ENCODE results near the gene STAMBP.

STAMBP gene

DNA sequence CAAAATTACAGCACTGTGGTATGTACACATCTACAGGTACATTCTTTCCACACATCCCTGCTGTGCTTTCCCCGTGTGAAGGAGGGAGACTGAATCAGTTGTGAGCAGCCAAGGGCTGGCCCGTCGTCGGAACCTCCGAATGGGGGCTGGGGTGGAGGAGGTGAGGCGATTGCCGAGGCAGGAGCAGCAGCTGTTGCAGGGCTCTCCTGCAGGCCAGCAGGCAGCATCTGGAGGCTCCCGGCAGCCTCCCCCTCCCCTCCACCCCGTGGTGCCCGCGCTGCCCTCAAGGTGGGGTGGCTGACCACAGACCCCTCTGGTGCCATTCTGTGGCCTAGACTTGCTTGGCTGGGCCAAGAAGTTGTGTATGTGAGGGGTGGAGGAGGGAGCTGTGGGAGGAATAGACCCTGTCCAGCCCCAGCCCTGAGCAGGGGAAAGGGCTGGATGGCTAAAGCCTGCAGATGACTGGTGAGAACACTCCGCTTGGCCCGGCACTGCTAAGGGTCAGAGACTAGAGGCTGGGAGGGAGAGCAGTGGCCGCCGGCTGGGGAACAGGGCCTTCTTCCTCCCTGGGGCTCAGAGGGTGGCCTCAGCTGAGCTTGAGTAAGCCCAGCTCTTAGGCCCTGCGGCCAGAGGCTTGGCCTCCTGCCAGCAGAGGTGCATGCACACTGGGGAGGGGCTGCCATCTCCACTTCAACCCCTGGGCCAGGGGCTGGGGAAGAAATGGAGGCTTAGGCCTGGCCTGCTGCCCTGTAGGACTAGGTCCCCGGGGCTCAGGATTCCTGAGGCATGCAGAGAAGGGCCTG is 7.6 kb downstream of the STAMBP start:
- Histone ChIP-seq H3K27ac (ENCODE audit: low read depth, low read length) (no peak overlapping the region), H3K36me3 (ENCODE audit: insufficient read depth, low read length) (peaks cover 21% of the 10 kb centered on the region), H3K27me3 (ENCODE audit: insufficient read depth, low read length) (no peaks in the 10 kb centered on the region), H3K79me2 (ENCODE audit: control insufficient read depth, insufficient read depth, low read length, unreplicated experiment) (peaks cover 21% of the 10 kb centered on the region), H3K4me3 (ENCODE audit: low read depth, low read length) (no peak overlapping the region), H2AFZ (ENCODE audit: low read length, unreplicated experiment) (no peak overlapping the region), H3K4me1 (ENCODE audit: control insufficient read depth, insufficient read depth, low read length, unreplicated experiment) (peaks cover 18% of the 10 kb centered on the region)

DNA sequence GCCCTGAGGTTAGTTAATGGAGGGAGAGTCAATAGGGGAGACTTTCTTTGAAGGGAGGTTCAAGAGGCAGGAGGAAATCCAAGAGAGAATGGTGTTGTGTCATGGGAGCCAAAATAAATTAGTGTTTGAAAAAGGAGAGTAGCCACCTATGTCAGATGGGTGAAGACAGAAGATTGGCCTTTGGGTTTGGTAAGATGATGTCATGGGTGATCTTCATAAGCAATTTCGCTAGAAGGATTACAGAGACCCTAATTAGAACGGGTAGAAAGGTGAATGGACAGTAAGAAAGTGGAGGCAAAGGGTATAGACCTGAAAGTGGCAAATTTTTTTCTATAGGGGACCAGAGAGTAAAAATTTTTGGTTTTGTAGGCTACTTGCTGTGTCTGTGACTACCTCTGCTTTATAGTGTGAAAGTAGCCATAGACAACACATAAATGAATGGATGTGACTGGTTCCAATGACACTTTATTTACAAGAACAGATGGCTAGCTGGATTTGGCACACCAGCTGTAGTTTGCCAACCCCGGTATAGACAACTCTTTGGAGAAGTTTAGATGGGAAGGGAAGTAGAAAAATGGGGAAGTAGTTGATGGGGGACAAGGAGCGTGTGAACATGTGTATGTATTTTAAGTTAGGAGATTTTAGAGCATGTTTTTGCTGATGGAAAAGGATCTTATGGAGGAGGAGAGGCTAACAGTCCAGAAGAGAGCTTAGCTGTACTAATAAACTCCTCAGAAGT is 9.3 kb downstream of the STAMBP start:
- peaks cover 13% of the 10 kb centered on the region for H3K36me3 ChIP-seq (ENCODE audit: insufficient read depth, low read length)

DNA sequence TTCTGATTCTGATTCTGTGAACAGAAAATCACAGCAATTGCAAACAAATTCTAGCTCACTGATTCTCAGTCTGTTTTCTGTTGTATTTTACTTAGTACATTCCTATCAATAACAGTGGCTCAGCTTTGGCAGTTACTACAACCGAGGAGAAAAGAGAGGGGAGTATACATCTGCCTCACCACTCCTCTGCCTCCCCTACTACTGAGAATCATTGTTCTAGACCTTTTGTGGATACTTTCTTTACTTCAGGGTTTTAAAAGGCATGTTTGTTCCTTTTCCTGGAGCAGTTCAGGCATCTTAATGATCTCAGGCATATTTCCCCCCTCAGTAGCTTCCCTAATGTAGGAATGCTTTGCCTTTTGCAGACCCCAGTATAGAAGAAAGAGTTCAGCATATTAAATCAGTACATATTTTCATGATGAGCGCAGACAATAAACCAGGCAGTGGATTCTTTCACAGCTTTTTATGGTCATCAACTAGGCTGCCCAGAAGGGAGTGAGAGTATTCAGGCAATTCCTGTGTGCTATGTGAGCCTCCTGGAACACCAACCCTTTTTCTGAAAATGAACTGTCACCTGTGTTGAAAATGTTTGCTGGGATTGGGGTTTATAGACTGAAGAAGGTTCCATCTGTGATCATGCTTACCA is 10.3 kb downstream of the STAMBP start:
- no peak overlapping the region for H3K27ac ChIP-seq (ENCODE audit: low read depth, low read length)
- H3K79me2 ChIP-seq (ENCODE audit: control insufficient read depth, insufficient read depth, low read length, unreplicated experiment) = peaks cover 6% of the 10 kb centered on the region
- H3K36me3 ChIP-seq (ENCODE audit: insufficient read depth, low read length) = peaks cover 5% of the 10 kb centered on the region; the same call in 1 of the 2 replicates
- H3K4me3 ChIP-seq (ENCODE audit: low read depth, low read length) = no peak overlapping the region
- H3K4me1 ChIP-seq (ENCODE audit: control insufficient read depth, insufficient read depth, low read length, unreplicated experiment) = peaks cover 7% of the 10 kb centered on the region
- no peaks in the 10 kb centered on the region for H3K27me3 ChIP-seq (ENCODE audit: insufficient read depth, low read length)
- no peak overlapping the region for H2AFZ ChIP-seq (ENCODE audit: low read length, unreplicated experiment)

More for the DNA sequence above, 9.3 kb downstream of the STAMBP start:
- H3K27ac ChIP-seq (ENCODE audit: low read depth, low read length) = no peak overlapping the region
- H3K4me3 ChIP-seq (ENCODE audit: low read depth, low read length) = no peak overlapping the region
- peaks cover 13% of the 10 kb centered on the region for H3K79me2 ChIP-seq (ENCODE audit: control insufficient read depth, insufficient read depth, low read length, unreplicated experiment)
- no peak overlapping the region for H2AFZ ChIP-seq (ENCODE audit: low read length, unreplicated experiment)
- H3K27me3 ChIP-seq (ENCODE audit: insufficient read depth, low read length) = no peaks in the 10 kb centered on the region
- H3K4me1 ChIP-seq (ENCODE audit: control insufficient read depth, insufficient read depth, low read length, unreplicated experiment) = peaks cover 7% of the 10 kb centered on the region

DNA sequence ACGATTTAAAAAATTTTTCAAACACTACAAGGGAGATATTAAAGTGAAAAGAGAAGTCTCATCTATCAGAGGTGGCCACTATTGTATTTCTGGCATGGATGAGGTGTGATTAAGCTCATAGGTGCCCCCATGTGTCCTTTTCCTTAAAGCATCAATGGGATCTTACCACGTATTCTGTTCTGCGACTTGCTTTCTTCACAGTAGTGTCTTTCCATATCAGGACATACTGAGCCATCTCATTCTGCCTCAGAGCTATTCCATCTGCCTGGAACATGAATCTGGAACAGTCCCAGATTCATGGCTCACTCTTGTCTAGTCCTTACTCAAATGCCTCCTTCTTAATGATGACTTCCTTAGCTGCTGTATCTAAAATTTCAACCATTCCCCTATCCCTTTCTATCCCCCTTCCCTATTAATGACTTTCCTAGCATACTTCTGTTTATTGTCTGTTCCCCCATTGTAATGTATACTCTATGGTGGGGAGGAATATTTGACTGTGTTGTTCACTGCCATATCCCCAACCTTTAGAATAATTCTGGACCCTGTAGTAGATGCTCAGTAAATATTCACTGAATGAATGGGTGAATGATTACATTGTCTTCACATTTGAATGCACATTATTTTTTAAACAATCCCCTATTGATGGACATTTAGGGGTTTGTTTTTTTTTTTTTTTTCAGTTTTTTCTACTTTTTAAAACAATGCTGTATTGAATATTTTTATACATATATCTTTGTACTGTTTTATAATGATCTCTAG is 11.1 kb downstream of the STAMBP start:
- H2AFZ ChIP-seq (ENCODE audit: low read length, unreplicated experiment) = no peak overlapping the region
- no peak overlapping the region for H3K4me3 ChIP-seq (ENCODE audit: low read depth, low read length)
- H3K27ac ChIP-seq (ENCODE audit: low read depth, low read length) = no peak overlapping the region
- H3K79me2 ChIP-seq (ENCODE audit: control insufficient read depth, insufficient read depth, low read length, unreplicated experiment) = peaks cover 6% of the 10 kb centered on the region
- peaks cover 7% of the 10 kb centered on the region for H3K4me1 ChIP-seq (ENCODE audit: control insufficient read depth, insufficient read depth, low read length, unreplicated experiment)
- no peaks in the 10 kb centered on the region for H3K27me3 ChIP-seq (ENCODE audit: insufficient read depth, low read length)
- H3K36me3 ChIP-seq (ENCODE audit: insufficient read depth, low read length) = peaks cover 6% of the 10 kb centered on the region; the same call in 1 of the 2 replicates

DNA sequence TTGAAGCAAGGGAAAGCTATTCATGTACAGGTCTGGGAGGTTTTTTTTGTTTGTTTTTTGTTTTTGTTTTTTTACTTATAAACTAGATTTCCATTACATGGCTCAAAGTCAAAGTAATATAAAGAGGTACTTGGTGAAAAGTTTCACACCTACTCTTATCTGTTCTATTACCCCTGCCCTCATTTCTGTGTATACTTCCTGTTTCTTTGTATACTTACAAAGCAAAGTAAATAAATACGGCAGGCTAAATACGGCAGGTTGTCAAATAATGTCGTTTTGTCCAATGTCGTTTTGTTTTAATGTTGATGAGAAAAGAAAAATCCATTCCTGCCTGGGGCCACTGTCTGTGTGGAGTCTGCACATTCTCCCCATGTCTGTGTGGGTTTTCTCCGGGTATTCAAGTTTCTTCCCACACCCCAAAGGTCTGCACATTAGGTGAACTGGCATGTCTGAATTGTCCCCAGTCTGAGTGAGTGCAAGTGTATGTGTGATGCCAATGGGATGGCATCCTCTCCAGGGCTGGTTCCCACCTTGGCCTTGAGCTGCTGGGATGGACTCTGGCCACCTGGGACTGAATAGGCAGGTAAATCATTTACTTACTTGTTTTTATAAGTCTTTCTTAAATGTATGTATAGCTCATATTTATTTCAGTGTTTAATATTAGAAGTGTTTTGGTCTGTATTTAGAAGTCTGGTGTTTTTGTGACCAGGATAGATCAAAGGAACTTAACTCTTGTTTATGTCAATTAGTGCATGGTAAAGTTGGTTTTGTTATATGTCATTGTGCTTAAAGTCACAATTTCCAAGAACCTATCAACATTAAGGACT is 13.4 kb downstream of the STAMBP start:
- H3K4me1 ChIP-seq (ENCODE audit: control insufficient read depth, insufficient read depth, low read length, unreplicated experiment) = peaks cover 7% of the 10 kb centered on the region
- H3K36me3 ChIP-seq (ENCODE audit: insufficient read depth, low read length) = peaks cover 14% of the 10 kb centered on the region
- peaks cover 6% of the 10 kb centered on the region for H3K79me2 ChIP-seq (ENCODE audit: control insufficient read depth, insufficient read depth, low read length, unreplicated experiment)
- no peaks in the 10 kb centered on the region for H3K27me3 ChIP-seq (ENCODE audit: insufficient read depth, low read length)
- no peak overlapping the region for H2AFZ ChIP-seq (ENCODE audit: low read length, unreplicated experiment)
- no peak overlapping the region for H3K4me3 ChIP-seq (ENCODE audit: low read depth, low read length)
- no peak overlapping the region for H3K27ac ChIP-seq (ENCODE audit: low read depth, low read length)

DNA sequence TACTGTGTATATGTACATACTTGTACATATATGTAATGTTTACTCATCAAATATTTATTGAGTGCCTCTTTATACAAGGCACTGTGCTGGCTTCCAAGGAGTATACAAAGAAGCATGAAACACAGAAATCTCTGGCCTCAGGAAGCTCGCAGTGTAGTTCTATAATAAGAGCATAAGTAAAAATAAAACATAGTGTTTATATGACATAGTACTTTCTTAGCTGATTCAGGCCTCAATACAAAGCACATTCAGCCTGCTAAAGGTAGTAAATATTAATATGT is 13.9 kb downstream of the STAMBP start:
- no peak overlapping the region for H3K4me3 ChIP-seq (ENCODE audit: low read depth, low read length)
- H3K27me3 ChIP-seq (ENCODE audit: insufficient read depth, low read length) = no peaks in the 10 kb centered on the region
- H2AFZ ChIP-seq (ENCODE audit: low read length, unreplicated experiment) = no peak overlapping the region
- peaks cover 7% of the 10 kb centered on the region for H3K4me1 ChIP-seq (ENCODE audit: control insufficient read depth, insufficient read depth, low read length, unreplicated experiment)
- no peak overlapping the region for H3K27ac ChIP-seq (ENCODE audit: low read depth, low read length)
- peaks cover 6% of the 10 kb centered on the region for H3K79me2 ChIP-seq (ENCODE audit: control insufficient read depth, insufficient read depth, low read length, unreplicated experiment)
- H3K36me3 ChIP-seq (ENCODE audit: insufficient read depth, low read length) = peaks cover 19% of the 10 kb centered on the region

DNA sequence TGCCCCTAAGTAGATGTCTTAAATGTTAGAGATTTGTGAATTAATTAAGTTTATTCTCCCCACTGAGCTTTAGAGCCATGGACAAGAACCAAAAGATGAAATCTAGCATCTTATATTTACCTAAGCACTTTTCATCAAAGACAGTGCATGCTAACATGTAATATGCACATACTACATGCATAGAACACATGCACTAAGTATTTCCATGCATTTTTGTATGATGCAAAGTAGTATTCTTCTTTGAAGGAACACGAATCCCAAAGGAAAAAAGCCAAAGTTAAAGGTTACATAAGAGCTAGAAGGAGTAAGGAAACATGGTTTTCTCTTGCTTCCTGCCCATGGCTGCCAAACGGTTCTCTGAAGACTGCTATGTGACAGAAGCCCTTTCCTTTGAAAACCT is 15.3 kb downstream of the STAMBP start:
- Histone ChIP-seq H3K27ac (ENCODE audit: low read depth, low read length) (no peak overlapping the region), H3K27me3 (ENCODE audit: insufficient read depth, low read length) (no peaks in the 10 kb centered on the region), H2AFZ (ENCODE audit: low read length, unreplicated experiment) (no peak overlapping the region), H3K79me2 (ENCODE audit: control insufficient read depth, insufficient read depth, low read length, unreplicated experiment) (peaks cover 6% of the 10 kb centered on the region), H3K4me1 (ENCODE audit: control insufficient read depth, insufficient read depth, low read length, unreplicated experiment) (peaks cover 3% of the 10 kb centered on the region), H3K4me3 (ENCODE audit: low read depth, low read length) (no peak overlapping the region), H3K36me3 (ENCODE audit: insufficient read depth, low read length) (peaks cover 25% of the 10 kb centered on the region)

DNA sequence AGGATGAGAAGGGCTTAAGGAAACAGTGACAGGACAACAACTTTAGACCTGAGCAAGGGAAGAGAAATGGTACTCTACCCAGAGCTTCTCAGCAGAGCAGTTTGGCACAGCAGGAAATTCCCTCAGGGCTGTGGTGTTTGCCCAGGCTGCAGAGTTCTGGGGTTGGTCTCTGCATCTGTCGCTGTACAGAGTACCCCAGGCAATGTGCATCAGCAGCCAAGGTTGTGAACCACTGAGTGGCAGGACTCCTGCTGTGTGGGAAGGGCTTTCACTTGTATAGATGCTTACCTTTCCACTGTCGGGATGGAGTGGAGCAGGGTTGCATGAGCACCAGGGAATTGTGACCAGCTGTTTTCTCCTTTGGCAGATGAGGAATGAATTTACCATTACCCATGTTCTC is 21.2 kb downstream of the STAMBP start:
- Histone ChIP-seq H3K4me1 (ENCODE audit: control insufficient read depth, insufficient read depth, low read length, unreplicated experiment) (peaks cover 19% of the 10 kb centered on the region), H3K36me3 (ENCODE audit: insufficient read depth, low read length) (peaks cover 40% of the 10 kb centered on the region), H3K27ac (ENCODE audit: low read depth, low read length) (no peak overlapping the region), H2AFZ (ENCODE audit: low read length, unreplicated experiment) (no peak overlapping the region), H3K4me3 (ENCODE audit: low read depth, low read length) (no peak overlapping the region), H3K27me3 (ENCODE audit: insufficient read depth, low read length) (no peaks in the 10 kb centered on the region), H3K79me2 (ENCODE audit: control insufficient read depth, insufficient read depth, low read length, unreplicated experiment) (no peaks in the 10 kb centered on the region)

DNA sequence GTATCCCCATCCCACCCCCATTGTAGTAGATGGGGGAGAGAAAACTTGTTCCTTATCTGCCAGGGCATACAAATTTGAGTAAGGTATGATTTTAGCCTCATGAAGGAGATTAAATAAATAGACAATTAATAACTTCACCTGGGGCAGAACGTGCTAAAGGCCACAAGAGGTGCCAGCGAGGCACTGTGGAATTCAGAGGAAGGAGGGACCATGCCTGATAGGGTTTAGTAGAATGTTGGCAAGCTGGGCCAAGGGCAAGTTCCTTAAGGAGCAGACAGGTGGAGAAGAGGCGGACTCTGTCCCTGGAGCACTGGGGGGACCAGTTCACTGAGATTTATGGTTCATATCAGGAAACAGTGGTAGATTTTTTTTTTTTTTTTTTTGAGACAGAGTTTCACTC is 22.5 kb downstream of the STAMBP start:
- H3K4me1 ChIP-seq (ENCODE audit: control insufficient read depth, insufficient read depth, low read length, unreplicated experiment) = peaks cover 28% of the 10 kb centered on the region
- no peak overlapping the region for H2AFZ ChIP-seq (ENCODE audit: low read length, unreplicated experiment)
- no peaks in the 10 kb centered on the region for H3K27me3 ChIP-seq (ENCODE audit: insufficient read depth, low read length)
- H3K36me3 ChIP-seq (ENCODE audit: insufficient read depth, low read length) = peaks cover 37% of the 10 kb centered on the region
- no peaks in the 10 kb centered on the region for H3K79me2 ChIP-seq (ENCODE audit: control insufficient read depth, insufficient read depth, low read length, unreplicated experiment)
- no peak overlapping the region for H3K4me3 ChIP-seq (ENCODE audit: low read depth, low read length)
- H3K27ac ChIP-seq (ENCODE audit: low read depth, low read length) = no peak overlapping the region

DNA sequence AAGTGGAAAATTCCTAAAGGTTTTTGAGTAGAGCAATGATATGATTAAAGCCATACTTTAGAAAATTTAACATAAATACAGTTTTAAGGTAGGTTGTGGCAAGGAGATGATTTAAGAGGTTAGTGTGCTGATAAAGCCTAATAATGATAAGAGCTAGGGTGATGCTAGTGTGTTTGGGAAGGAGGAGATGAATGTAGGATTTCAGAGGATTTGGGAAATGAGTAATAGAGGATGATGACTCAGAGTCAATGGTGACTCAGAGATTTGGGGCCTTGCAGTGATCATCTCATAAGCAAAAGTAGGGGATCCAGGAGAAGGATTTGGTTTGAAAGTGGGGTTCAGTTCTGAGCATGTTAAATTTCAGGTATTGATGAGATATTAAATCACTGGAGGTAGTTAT is 23.3 kb downstream of the STAMBP start:
- peaks cover 36% of the 10 kb centered on the region for H3K36me3 ChIP-seq (ENCODE audit: insufficient read depth, low read length)
- peaks cover 34% of the 10 kb centered on the region for H3K4me1 ChIP-seq (ENCODE audit: control insufficient read depth, insufficient read depth, low read length, unreplicated experiment)
- H2AFZ ChIP-seq (ENCODE audit: low read length, unreplicated experiment) = no peak overlapping the region
- peak overlapping the region; percentile 22 for H3K27ac ChIP-seq (ENCODE audit: low read depth, low read length)
- H3K4me3 ChIP-seq (ENCODE audit: low read depth, low read length) = no peak overlapping the region
- no peaks in the 10 kb centered on the region for H3K27me3 ChIP-seq (ENCODE audit: insufficient read depth, low read length)
- H3K79me2 ChIP-seq (ENCODE audit: control insufficient read depth, insufficient read depth, low read length, unreplicated experiment) = no peaks in the 10 kb centered on the region
